Measurements from ENCODE around the gene LIMK2. TPM values are rescaled to one million over a fixed set of nuclear protein-coding genes. Genes with fewer than 3 reads are reported as not detected.
"Not testable (repeated sequence)": the region's sequence is repeated elsewhere in the genome, so short reads cannot be mapped to it uniquely, and the experiment has no call there.

Gene LIMK2
- total RNA-seq, 2 experiments from 2014 or later, result 48.6 to 54.5 TPM

GRCh38 chr22:31236044-31236443 is 23.9 kb downstream of the LIMK2 start:
- CTCF ChIA-PET, result interaction anchor here (0.5 to 1.0 kb wide), 3 partner anchors 17 to 77 kb away, joined by 3 read pairs; no protein-coding TSS in a partner anchor
- H3K27me3 Mint-ChIP-seq, H3K27ac Mint-ChIP-seq, DNase-seq, POLR2A ChIA-PET, H3K9me3 Mint-ChIP-seq, H3K4me3 Mint-ChIP-seq: not testable (repeated sequence)
- H3K36me3 Mint-ChIP-seq (ENCODE audit: low read depth), result peaks cover 17% of the 10 kb centered on the region
- peaks cover 48% of the 10 kb centered on the region for H3K4me1 Mint-ChIP-seq

DNA sequence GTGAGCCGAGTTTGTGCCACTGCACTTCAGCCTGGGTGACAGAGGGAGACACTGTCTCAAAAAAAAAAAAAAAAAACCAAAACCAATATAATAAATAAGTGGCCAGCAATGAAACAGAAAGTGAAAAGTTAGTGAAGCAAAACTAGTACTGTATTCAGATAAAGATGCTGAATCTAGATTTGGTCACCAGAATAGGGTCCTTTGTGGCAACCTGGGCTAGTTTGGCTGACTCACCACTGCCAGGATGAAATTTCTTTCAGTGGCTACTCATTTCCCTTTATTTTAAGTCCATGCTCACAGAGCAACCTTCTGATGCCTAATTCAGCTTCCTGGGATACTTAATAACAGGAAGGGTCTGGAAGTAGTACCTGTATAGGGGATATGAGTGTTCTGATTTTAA is 26.0 kb downstream of the LIMK2 start:
- peak overlapping the region; percentile 20 for H3K27ac Mint-ChIP-seq
- DNase-seq, result no peak
- POLR2A ChIA-PET, result no interaction called here
- no peak overlapping the region for H3K4me3 Mint-ChIP-seq
- H3K27me3 Mint-ChIP-seq, result no peaks in the 10 kb centered on the region
- no peaks in the 10 kb centered on the region for H3K9me3 Mint-ChIP-seq
- peaks cover 40% of the 10 kb centered on the region for H3K4me1 Mint-ChIP-seq
- CTCF ChIA-PET, result interaction anchor here (1.2 to 1.7 kb wide), 2 partner anchors 21 to 152 kb away, joined by 3 to 5 read pairs; no protein-coding TSS in a partner anchor
- H3K36me3 Mint-ChIP-seq (ENCODE audit: low read depth), result peaks cover 24% of the 10 kb centered on the region

DNA sequence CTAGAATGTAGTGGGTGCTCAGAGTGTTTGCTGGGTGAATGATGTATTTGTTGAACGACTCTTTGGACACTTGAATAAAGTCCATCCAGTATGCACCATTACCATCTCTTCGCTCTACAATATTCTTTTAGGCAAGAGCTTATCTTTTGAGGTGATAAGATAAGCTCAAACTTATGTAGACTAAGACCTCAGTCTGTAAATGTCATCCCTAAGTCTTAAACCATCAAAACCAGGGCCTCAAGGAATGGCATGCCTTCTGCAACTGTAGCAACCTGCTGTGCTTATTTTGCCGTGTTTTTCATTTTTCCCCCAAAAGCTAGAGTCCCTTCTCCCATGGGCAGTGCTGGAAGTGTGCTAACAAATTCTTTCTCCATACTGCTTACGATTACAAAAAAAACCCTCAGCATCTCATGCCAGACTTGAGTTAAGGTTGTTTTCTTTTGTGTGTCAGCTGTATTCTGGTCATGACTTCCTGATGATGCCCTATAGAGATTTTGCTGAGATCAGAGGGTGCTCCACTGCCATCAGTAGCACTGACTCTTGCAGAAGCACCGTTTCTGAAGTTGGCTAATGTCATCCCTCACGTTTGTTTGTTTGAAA is 27.8 kb downstream of the LIMK2 start:
- peaks cover 45% of the 10 kb centered on the region for H3K4me1 Mint-ChIP-seq
- H3K4me3 Mint-ChIP-seq, result no peak overlapping the region
- DNase-seq, result no peak
- H3K27ac Mint-ChIP-seq, result no peak overlapping the region
- CTCF ChIA-PET, result interaction anchor here (0.6 to 1.5 kb wide), 4 partner anchors 13 to 530 kb away, joined by 3 to 5 read pairs (median 3); no protein-coding TSS in a partner anchor
- no peaks in the 10 kb centered on the region for H3K9me3 Mint-ChIP-seq
- POLR2A ChIA-PET, result no interaction called here
- no peaks in the 10 kb centered on the region for H3K27me3 Mint-ChIP-seq
- peaks cover 21% of the 10 kb centered on the region for H3K36me3 Mint-ChIP-seq (ENCODE audit: low read depth)

DNA sequence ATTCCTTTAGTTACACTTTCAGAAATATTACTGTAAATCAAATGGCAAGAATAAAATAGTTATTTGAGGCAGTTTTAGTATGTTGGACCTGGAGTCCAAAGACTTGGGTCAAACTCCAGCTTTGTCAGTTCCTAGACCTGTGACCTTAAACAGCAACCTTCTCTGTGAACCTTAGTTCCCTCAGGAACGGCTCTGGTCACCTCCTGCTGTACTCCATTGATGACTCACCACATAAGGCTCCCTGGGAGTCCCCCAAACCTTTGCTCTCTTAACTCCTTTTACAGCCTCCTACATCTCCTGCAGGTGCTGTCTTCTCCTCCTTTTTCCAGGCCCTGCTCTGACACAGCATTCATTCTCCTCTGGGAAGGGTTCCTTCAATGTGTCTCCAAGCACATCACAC is 29.1 kb downstream of the LIMK2 start:
- Mint-ChIP-seq H3K27me3 (no peaks in the 10 kb centered on the region), H3K4me3 (no peak overlapping the region), H3K9me3 (no peaks in the 10 kb centered on the region), H3K36me3 (ENCODE audit: low read depth) (peaks cover 12% of the 10 kb centered on the region), H3K27ac (peak overlapping the region; percentile 37), H3K4me1 (peaks cover 38% of the 10 kb centered on the region)
- CTCF ChIA-PET, result interaction anchor here (1.4 to 1.9 kb wide), 3 partner anchors 9 to 106 kb away, joined by 3 to 5 read pairs (median 4); no protein-coding TSS in a partner anchor
- no peak for DNase-seq
- POLR2A ChIA-PET, result no interaction called here

- Mint-ChIP-seq H3K27me3 (no peaks in the 10 kb centered on the region), H3K4me1 (peaks cover 41% of the 10 kb centered on the region), H3K27ac (no peak overlapping the region), H3K36me3 (ENCODE audit: low read depth) (peaks cover 12% of the 10 kb centered on the region), H3K4me3 (no peak overlapping the region), H3K9me3 (no peaks in the 10 kb centered on the region)
- no peak for DNase-seq
- ChIA-PET CTCF (interaction anchor here (1.4 to 1.9 kb wide), 3 partner anchors 10 to 105 kb away, joined by 3 to 5 read pairs (median 4); no protein-coding TSS in a partner anchor), POLR2A (no interaction called here)
Measured at GRCh38 chr22:31241936-31242335, 29.8 kb downstream of the LIMK2 start.

GRCh38 chr22:31243339-31244045 is 31.4 kb downstream of the LIMK2 start:
- Mint-ChIP-seq H3K4me1 (peaks cover 46% of the 10 kb centered on the region), H3K36me3 (ENCODE audit: low read depth) (peaks cover 16% of the 10 kb centered on the region), H3K27ac (no peak overlapping the region), H3K27me3 (no peaks in the 10 kb centered on the region), H3K4me3 (no peak overlapping the region), H3K9me3 (no peaks in the 10 kb centered on the region)
- CTCF ChIA-PET, result interaction anchor here (1.1 to 2.2 kb wide), 5 partner anchors 10 to 103 kb away, joined by 3 to 7 read pairs (median 4); partner anchors contain the start of gene LIMK2
- POLR2A ChIA-PET, result no interaction called here
- no peak for DNase-seq

- H3K27ac Mint-ChIP-seq, result peak overlapping the region; percentile 60
- peaks cover 49% of the 10 kb centered on the region for H3K4me1 Mint-ChIP-seq
- peaks cover 16% of the 10 kb centered on the region for H3K36me3 Mint-ChIP-seq (ENCODE audit: low read depth)
- no peak for DNase-seq
- H3K4me3 Mint-ChIP-seq, result no peak overlapping the region
- no peaks in the 10 kb centered on the region for H3K9me3 Mint-ChIP-seq
- H3K27me3 Mint-ChIP-seq, result no peaks in the 10 kb centered on the region
- POLR2A ChIA-PET, result no interaction called here
- CTCF ChIA-PET, result interaction anchor here (1.0 to 2.2 kb wide), 4 partner anchors 9 to 32 kb away, joined by 3 to 10 read pairs (median 6); partner anchors contain the start of gene LIMK2
Measured at GRCh38 chr22:31244046-31244942, 32.2 kb downstream of the LIMK2 start.

DNA sequence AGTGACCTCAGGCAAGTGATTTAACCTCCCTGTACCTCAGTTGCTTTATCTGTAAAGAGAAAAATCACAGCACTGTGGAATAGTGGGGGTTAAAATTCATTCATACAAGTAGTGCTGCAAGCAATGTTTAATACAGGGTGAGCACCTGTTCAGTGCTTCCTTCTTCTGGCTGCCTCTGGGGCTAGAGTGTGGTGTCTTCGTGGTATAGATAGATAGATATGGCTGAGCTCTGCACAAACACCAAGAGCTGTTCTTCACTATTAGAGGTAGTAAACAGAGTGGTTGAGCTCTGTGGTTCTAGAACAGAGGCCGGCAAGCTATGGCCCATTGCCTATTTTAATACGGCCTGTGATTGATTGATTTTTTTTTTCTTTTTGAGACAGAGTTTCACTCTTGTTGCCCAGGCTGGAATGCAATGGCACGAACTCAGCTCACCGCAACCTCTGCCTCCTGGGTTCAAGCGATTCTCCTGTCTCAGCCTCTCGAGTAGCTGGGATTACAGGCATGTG is 32.9 kb downstream of the LIMK2 start:
- ChIA-PET POLR2A (no interaction called here), CTCF (interaction anchor here (1.0 to 2.2 kb wide), 3 partner anchors 9 to 13 kb away, joined by 4 to 10 read pairs (median 7); no protein-coding TSS in a partner anchor)
- H3K9me3 Mint-ChIP-seq, result no peaks in the 10 kb centered on the region
- H3K27me3 Mint-ChIP-seq, result no peaks in the 10 kb centered on the region
- H3K4me1 Mint-ChIP-seq, result peaks cover 49% of the 10 kb centered on the region
- H3K27ac Mint-ChIP-seq, result peak overlapping the region; percentile 25
- DNase-seq, result peak; percentile 22
- H3K4me3 Mint-ChIP-seq, result no peak overlapping the region
- H3K36me3 Mint-ChIP-seq (ENCODE audit: low read depth), result peaks cover 16% of the 10 kb centered on the region

DNA sequence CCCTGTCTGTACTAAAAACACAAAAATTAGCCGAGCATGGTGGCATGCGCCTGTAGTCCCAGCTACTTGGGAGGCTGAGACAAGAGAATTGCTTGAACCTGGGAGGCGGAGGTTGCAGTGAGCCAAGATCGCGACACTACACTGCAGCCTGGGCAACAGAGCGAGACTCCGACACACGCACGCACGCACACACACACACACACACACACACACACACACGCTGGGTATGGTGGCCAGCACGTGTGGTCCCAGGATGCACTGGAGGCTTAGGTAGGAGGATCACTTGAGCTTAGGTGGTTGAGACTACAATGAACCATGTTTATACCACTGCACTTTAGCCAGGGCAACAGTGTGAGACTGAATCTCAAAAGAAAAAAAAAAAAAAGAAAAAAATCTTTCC is 33.9 kb downstream of the LIMK2 start:
- H3K4me3 Mint-ChIP-seq, H3K27me3 Mint-ChIP-seq, POLR2A ChIA-PET, H3K9me3 Mint-ChIP-seq, H3K27ac Mint-ChIP-seq, DNase-seq: not testable (repeated sequence)
- Mint-ChIP-seq H3K36me3 (ENCODE audit: low read depth) (peaks cover 15% of the 10 kb centered on the region), H3K4me1 (peaks cover 47% of the 10 kb centered on the region)
- CTCF ChIA-PET, result interaction anchor here (0.8 kb wide), 1 partner anchor 27 kb away, joined by 3 read pairs; no protein-coding TSS in a partner anchor

DNA sequence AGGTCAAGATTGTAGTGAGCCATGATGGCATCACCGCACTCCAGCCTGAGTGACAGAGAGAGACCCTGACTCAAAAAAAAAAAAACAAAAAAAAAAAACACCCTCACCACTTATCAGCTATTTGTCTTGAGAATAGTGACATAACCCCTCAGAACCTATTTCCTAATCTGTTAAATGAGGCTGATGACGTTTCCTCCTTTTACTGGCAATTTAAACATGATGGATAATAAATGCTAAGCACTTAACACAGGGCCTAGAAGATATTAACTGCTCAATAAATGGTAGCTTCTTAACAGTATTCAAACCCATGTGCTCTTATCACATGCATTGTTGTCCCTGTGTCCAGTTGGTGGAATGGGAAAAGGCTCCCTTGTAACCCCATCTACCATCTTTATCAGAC is 34.6 kb downstream of the LIMK2 start:
- ChIA-PET CTCF (interaction anchor here (0.6 to 1.3 kb wide), 3 partner anchors 18 to 1666 kb away, joined by 3 read pairs; partner anchors contain the start of gene NIPSNAP1), POLR2A (no interaction called here)
- H3K4me1 Mint-ChIP-seq, result peaks cover 45% of the 10 kb centered on the region
- no peak overlapping the region for H3K4me3 Mint-ChIP-seq
- H3K9me3 Mint-ChIP-seq, result no peaks in the 10 kb centered on the region
- H3K36me3 Mint-ChIP-seq (ENCODE audit: low read depth), result peaks cover 13% of the 10 kb centered on the region
- DNase-seq, result no peak
- no peak overlapping the region for H3K27ac Mint-ChIP-seq
- H3K27me3 Mint-ChIP-seq, result no peaks in the 10 kb centered on the region

GRCh38 chr22:31247726-31248125 is 35.6 kb downstream of the LIMK2 start:
- DNase-seq, result no peak
- H3K27me3 Mint-ChIP-seq, result no peaks in the 10 kb centered on the region
- H3K4me1 Mint-ChIP-seq, result peaks cover 43% of the 10 kb centered on the region
- H3K9me3 Mint-ChIP-seq, result no peaks in the 10 kb centered on the region
- peaks cover 6% of the 10 kb centered on the region for H3K36me3 Mint-ChIP-seq (ENCODE audit: low read depth)
- H3K4me3 Mint-ChIP-seq, result peak overlapping the region; percentile 62
- ChIA-PET POLR2A (no interaction called here), CTCF (interaction anchor here (1.0 to 1.4 kb wide), 6 partner anchors 9 to 272 kb away, joined by 3 to 5 read pairs (median 3); no protein-coding TSS in a partner anchor)
- H3K27ac Mint-ChIP-seq, result peak overlapping the region; percentile 82

DNA sequence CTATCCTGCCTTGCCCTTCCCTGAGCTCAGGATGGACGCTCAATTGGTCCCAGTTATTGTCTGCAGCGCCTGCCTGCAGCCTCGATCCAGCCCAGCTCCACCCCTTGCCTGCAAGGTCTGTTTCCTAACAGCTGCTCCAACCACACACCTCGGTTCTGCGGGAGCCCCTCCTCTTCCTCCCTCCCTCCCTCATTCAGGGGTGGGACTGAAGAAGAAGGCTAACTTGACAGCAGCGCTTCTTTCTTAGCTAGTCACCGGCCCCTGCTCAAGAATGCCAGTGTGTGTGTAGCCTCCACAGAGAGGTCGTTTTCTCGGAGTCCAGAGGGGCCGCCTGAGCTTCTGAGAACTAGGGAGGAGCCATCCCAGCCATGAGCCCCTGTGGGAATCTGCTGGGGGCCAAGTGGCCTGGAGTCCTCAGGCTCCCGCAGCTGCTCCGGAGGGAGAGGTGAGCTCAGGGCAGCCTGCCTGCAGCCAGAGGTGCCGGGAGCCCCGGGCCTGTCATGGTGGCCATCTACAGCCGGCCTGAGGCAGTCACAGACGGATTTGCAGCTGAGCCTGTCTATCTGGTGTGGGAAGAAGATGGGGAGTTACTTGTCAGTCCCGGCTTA is 36.1 kb downstream of the LIMK2 start:
- Mint-ChIP-seq H3K27ac (peak overlapping the region; percentile 82), H3K27me3 (no peaks in the 10 kb centered on the region), H3K4me3 (peak overlapping the region; percentile 62), H3K36me3 (ENCODE audit: low read depth) (peaks cover 6% of the 10 kb centered on the region), H3K9me3 (no peaks in the 10 kb centered on the region), H3K4me1 (peaks cover 42% of the 10 kb centered on the region)
- ChIA-PET POLR2A (no interaction called here), CTCF (interaction anchor here (1.0 to 1.4 kb wide), 8 partner anchors 9 to 272 kb away, joined by 3 to 5 read pairs (median 3); no protein-coding TSS in a partner anchor)
- DNase-seq, result peak; percentile 89
